DOHH2 (cell line): ENCODE results near the gene SMAD7.

Experiments used
- H3F3A ChIP-seq: fragments of 200-600 bp; sonication (generic), shearing (Covaris generic); 2 replicates; pipeline ENCODE4 v1.6.0; 2016; ENCODE audit warnings: antibody characterized with exemption, mild to moderate bottlenecking; ENCODE audit not compliant: control insufficient read depth, insufficient read depth
- H3K27ac ChIP-seq: fragments of 200-600 bp; sonication (generic); 2 replicates; pipeline ENCODE4 v1.5.1; 2014; ENCODE audit warnings: low read depth, mild to moderate bottlenecking, low read length, moderate library complexity
- H3K27me3 ChIP-seq: fragments of 200-600 bp; sonication (generic); 2 replicates; pipeline ENCODE4 v1.6.1; 2014; ENCODE audit warnings: mild to moderate bottlenecking, low read length, mixed read lengths; ENCODE audit not compliant: control insufficient read depth
- H3K36me3 ChIP-seq: fragments of 200-600 bp; sonication (generic); 2 replicates; pipeline ENCODE4 v1.6.1; 2014; ENCODE audit warnings: mild to moderate bottlenecking, low read length, moderate library complexity, mixed read lengths; ENCODE audit not compliant: control insufficient read depth
- H3K4me1 ChIP-seq: fragments of 200-600 bp; sonication (generic); 2 replicates; pipeline ENCODE4 v1.6.1; 2014; ENCODE audit warnings: mild to moderate bottlenecking, low read length, mixed read lengths; ENCODE audit not compliant: control insufficient read depth
- H3K4me2 ChIP-seq: fragments of 200-600 bp; sonication (generic); 2 replicates; pipeline ENCODE4 v1.6.0; 2014; ENCODE audit warnings: mild to moderate bottlenecking, low read length, moderate library complexity
- H3K4me3 ChIP-seq: fragments of 200-600 bp; sonication (generic); 2 replicates; pipeline ENCODE4 v1.5.1; 2014; ENCODE audit warnings: mild to moderate bottlenecking, low read length, mixed read lengths
- H3K79me2 ChIP-seq: fragments of 200-600 bp; sonication (generic); 2 replicates; pipeline ENCODE4 v1.6.1; 2014; ENCODE audit warnings: mild to moderate bottlenecking, low read length, mixed read lengths; ENCODE audit not compliant: control insufficient read depth
- H3K9me2 ChIP-seq: fragments of 200-600 bp; sonication (generic); replicated peaks from 2 replicates; pipeline ENCODE4 v1.6.1; 2014; ENCODE audit warnings: mild to moderate bottlenecking, low read length, mixed read lengths; ENCODE audit not compliant: control insufficient read depth
- H3K9me3 ChIP-seq: fragments of 200-600 bp; sonication (generic); 2 replicates; pipeline ENCODE4 v1.6.1; 2014; ENCODE audit warnings: antibody characterized with exemption, low read length, mixed read lengths; ENCODE audit not compliant: control insufficient read depth, insufficient read depth
- H4K20me1 ChIP-seq: fragments of 200-600 bp; sonication (generic); 2 replicates; pipeline ENCODE4 v1.6.0; 2014; ENCODE audit warnings: low read depth, mild to moderate bottlenecking, antibody characterized with exemption, low read length, moderate library complexity; ENCODE audit not compliant: control insufficient read depth, insufficient read depth
- EZH2phosphoT487 ChIP-seq: fragments of 200-600 bp; sonication (generic); IDR thresholded peaks from 2 replicates; pipeline ENCODE4 v1.6.1; 2017; ENCODE audit warnings: borderline replicate concordance, mild to moderate bottlenecking, antibody characterized with exemption, low read length, moderate library complexity, mixed read lengths
- TF ChIP-seq, protein P1 (sequence below): fragments of 200-600 bp; sonication (generic); IDR thresholded peaks from one replicate; pipeline ENCODE4 v1.5.1; 2014; ENCODE audit warnings: antibody characterized with exemption, mild to moderate bottlenecking, low read depth, low read length; ENCODE audit not compliant: poor library complexity, severe bottlenecking

SMAD7 gene

GRCh38 chr18:48882379-48882778 lies 68.4 kb downstream of the SMAD7 start:
- H4K20me1 ChIP-seq, result no peaks in the 10 kb centered on the region
- H3K4me2 ChIP-seq, result no peak overlapping the region
- no peaks in the 10 kb centered on the region for H3K4me1 ChIP-seq
- no peaks in the 10 kb centered on the region for H3K79me2 ChIP-seq
- no peak for TF ChIP-seq EZH2phosphoT487
- TF ChIP-seq, protein P1, sequence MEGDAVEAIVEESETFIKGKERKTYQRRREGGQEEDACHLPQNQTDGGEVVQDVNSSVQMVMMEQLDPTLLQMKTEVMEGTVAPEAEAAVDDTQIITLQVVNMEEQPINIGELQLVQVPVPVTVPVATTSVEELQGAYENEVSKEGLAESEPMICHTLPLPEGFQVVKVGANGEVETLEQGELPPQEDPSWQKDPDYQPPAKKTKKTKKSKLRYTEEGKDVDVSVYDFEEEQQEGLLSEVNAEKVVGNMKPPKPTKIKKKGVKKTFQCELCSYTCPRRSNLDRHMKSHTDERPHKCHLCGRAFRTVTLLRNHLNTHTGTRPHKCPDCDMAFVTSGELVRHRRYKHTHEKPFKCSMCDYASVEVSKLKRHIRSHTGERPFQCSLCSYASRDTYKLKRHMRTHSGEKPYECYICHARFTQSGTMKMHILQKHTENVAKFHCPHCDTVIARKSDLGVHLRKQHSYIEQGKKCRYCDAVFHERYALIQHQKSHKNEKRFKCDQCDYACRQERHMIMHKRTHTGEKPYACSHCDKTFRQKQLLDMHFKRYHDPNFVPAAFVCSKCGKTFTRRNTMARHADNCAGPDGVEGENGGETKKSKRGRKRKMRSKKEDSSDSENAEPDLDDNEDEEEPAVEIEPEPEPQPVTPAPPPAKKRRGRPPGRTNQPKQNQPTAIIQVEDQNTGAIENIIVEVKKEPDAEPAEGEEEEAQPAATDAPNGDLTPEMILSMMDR, result no peak
- no peaks in the 10 kb centered on the region for H3F3A ChIP-seq
- no peaks in the 10 kb centered on the region for H3K9me3 ChIP-seq
- H3K27ac ChIP-seq, result no peak overlapping the region
- no peaks in the 10 kb centered on the region for H3K27me3 ChIP-seq
- H3K4me3 ChIP-seq, result no peak overlapping the region
- H3K9me2 ChIP-seq, result no peaks in the 10 kb centered on the region
- no peaks in the 10 kb centered on the region for H3K36me3 ChIP-seq

DNA sequence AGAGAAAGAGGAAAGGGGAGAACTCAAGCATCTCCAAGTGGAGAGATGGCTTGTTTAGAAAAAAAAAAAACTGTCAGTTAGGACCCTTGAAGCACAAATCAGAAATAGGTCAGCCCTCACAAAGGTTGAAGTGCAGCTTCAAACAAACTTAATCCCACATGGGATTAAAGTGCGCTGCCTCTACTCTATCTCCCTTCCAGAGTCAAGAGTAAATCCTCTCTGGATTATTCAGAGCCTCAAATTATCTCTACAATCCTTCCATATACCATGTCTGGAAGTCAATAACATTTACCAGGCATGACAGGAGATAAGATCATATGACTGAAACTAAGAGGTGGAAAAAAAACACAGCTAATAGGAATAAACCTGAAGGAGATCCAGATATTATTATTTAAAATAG lies 69.8 kb downstream of the SMAD7 start:
- Histone ChIP-seq H4K20me1 (no peaks in the 10 kb centered on the region), H3K4me2 (no peak overlapping the region), H3F3A (no peaks in the 10 kb centered on the region), H3K27me3 (no peaks in the 10 kb centered on the region), H3K4me3 (no peak overlapping the region), H3K36me3 (no peaks in the 10 kb centered on the region), H3K79me2 (no peaks in the 10 kb centered on the region), H3K9me2 (no peaks in the 10 kb centered on the region), H3K4me1 (no peaks in the 10 kb centered on the region), H3K9me3 (no peaks in the 10 kb centered on the region), H3K27ac (no peak overlapping the region)
- TF ChIP-seq EZH2phosphoT487, result no peak
- TF ChIP-seq, protein P1, result no peak

DNA sequence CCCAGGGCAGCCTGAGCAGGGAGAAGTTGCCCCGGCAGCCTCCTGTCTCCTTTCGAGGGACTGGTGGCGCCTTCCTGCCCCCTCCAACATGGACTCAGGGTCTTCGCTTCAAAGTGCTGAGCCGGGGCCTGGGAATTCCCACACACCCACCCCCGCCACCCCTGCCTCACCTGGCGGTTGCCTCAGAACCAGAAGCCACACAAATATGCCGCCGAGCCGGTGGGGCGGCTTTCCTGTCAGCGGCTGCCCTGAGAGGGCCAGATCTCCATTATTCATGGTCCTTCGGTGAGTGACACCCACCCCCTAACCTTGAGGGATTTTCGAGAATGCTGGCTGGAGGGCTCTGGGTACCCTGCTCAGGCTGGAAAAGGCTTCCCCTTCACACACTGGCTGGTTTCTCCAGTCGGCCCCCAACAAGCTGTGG lies 71.7 kb downstream of the SMAD7 start:
- H4K20me1 ChIP-seq, result no peaks in the 10 kb centered on the region
- no peak for TF ChIP-seq EZH2phosphoT487
- TF ChIP-seq, protein P1, result no peak
- no peaks in the 10 kb centered on the region for H3K79me2 ChIP-seq
- no peaks in the 10 kb centered on the region for H3K4me1 ChIP-seq
- H3K36me3 ChIP-seq, result no peaks in the 10 kb centered on the region
- no peaks in the 10 kb centered on the region for H3K9me3 ChIP-seq
- no peaks in the 10 kb centered on the region for H3F3A ChIP-seq
- H3K27ac ChIP-seq, result no peak overlapping the region
- H3K9me2 ChIP-seq, result no peaks in the 10 kb centered on the region
- no peaks in the 10 kb centered on the region for H3K27me3 ChIP-seq
- H3K4me2 ChIP-seq, result no peak overlapping the region
- H3K4me3 ChIP-seq, result no peak overlapping the region

GRCh38 chr18:48878471-48878870 lies 72.3 kb downstream of the SMAD7 start:
- TF ChIP-seq EZH2phosphoT487, result no peak
- TF ChIP-seq, protein P1, result no peak
- Histone ChIP-seq H3F3A (no peaks in the 10 kb centered on the region), H3K27ac (no peak overlapping the region), H3K79me2 (no peaks in the 10 kb centered on the region), H3K9me2 (no peaks in the 10 kb centered on the region), H3K4me1 (no peaks in the 10 kb centered on the region), H3K9me3 (no peaks in the 10 kb centered on the region), H3K27me3 (no peaks in the 10 kb centered on the region), H3K4me3 (no peak overlapping the region), H3K4me2 (no peak overlapping the region), H4K20me1 (no peaks in the 10 kb centered on the region), H3K36me3 (no peaks in the 10 kb centered on the region)
